AG09309 (cell line): ENCODE measurements around the gene USP49.

Experiments
- DNase-seq: peaks from one replicate; pipeline ENCODE4 v3.0.0-alpha.2; 2010; ENCODE audit warnings: low read depth
- H3K4me3 ChIP-seq: 2 replicates; pipeline ENCODE4 v1.5.1; 2011; ENCODE audit warnings: mild to moderate bottlenecking, low read depth, low read length, moderate library complexity; ENCODE audit not compliant: control insufficient read depth
- CTCF ChIP-seq: IDR thresholded peaks from 2 replicates; pipeline ENCODE4 v1.5.1; 2011; ENCODE audit warnings: mild to moderate bottlenecking, low read depth, low read length, inconsistent platforms; ENCODE audit not compliant: insufficient read depth, control insufficient read depth; ENCODE audit errors: missing control alignments

The USP49 gene

GRCh38 chr6:41927253-41927652, 32.1 kb upstream of the USP49 start:
- no peak for TF ChIP-seq CTCF
- no peak for DNase-seq
- no peak overlapping the region for H3K4me3 ChIP-seq

DNA sequence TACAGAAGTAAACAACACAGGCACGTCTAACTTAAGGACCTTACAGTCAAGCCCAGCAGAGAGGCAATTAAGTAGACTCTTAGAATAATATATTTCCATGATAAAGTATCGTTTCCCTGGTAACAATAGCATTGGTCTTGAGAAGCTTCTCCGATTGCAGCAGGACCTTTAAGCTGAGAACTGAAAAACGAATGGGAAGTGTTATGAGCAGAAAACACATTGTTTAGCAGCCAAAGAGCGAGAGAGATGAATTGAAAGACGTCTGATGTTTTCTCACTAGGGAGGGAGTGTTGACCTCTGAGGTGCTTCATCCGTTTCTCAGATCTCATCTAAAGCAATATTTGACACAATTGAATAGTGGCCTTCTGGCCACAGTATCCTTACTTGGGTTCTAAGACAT, 27.0 kb upstream of the USP49 start:
- peak overlapping the region; percentile 98 for H3K4me3 ChIP-seq
- no peak for DNase-seq
- TF ChIP-seq CTCF = no peak

- no peak for DNase-seq
- no peak for TF ChIP-seq CTCF
- peak overlapping the region; percentile 98 for H3K4me3 ChIP-seq
These were observed 26.5 kb upstream of the USP49 start for GRCh38 chr6:41921712-41921998.

GRCh38 chr6:41920921-41921711, 25.9 kb upstream of the USP49 start, which contains the start of the genes BYSL and MED20:
BYSL (plus strand) TSS chr6:41921499; CDS start chr6:41921563, 64 bp downstream.
MED20 (minus strand) TSS chr6:41921139; CDS start chr6:41921018, 121 bp downstream.
- peak; percentile 73 for DNase-seq
- peak within 1 kb of the TSS; percentile 98 for H3K4me3 ChIP-seq
- peak; percentile 95 for TF ChIP-seq CTCF

DNA sequence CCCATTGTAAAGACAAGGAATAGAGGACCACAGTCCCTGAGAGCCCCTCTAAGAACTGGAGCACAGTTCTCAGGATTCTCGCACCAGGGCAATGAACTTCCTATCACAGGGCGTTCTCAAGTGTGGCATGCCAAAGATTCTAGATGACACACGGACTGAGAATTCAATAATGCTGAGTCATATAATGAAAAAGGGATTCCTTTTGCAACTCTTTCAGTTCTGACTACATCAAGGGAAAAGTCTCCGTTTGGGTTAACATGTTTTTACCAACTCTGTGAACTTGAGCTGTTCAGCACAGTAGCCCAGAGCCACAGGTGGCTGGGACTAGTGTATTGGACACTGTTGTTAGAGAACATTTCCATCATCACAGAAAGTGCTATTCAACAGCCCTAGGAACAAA, 22.4 kb upstream of the USP49 start:
- peak; percentile 79 for DNase-seq
- TF ChIP-seq CTCF = no peak
- H3K4me3 ChIP-seq = no peak overlapping the region

DNA sequence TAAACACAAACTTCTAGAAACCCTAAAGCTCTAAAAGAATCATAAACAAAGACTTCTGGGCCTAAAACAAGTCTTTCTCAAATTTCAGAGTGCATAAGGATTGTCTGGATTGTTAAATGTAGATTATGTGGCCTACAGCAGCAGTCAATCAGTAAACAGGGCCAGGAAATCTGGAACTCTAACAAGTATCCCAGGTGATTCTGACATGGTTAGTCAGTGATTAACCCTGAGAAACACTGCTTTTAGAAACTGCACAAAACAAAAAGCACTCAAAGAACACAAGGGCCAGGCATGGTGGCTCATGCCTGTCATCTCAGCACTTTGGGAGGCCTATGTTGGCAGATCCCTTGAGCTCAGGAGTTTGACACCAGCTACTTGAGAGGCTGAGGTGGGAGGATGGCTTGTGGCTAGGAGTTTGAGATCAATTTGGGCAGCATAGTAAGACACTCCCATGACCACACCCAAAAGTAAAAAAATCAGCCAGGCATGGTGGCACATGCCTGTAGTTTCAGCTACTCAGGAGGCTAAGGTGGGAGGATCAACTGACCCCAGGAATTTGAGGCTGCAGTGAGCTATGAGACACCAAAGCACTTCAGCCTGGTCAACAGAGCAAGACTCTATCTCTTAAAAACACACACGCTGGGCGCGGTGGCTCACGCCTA, 19.8 kb upstream of the USP49 start:
- no peak for DNase-seq
- no peak for TF ChIP-seq CTCF
- no peak overlapping the region for H3K4me3 ChIP-seq
